Brain pericyte (primary cell): Measurements from ENCODE around the gene LRRC14B.
"Not testable (repeated sequence)": the region's sequence is repeated elsewhere in the genome, so short reads cannot be mapped to it uniquely, and the experiment has no call there.

Experiments
- DNase-seq: peaks from one replicate; pipeline ENCODE4 v3.0.0-alpha.2; 2012; ENCODE audit warnings: low read depth, low spot score

Gene LRRC14B

GRCh38 chr5:241045-241669 is 49.9 kb downstream of the LRRC14B start:
- DNase-seq = not testable (repeated sequence)

GRCh38 chr5:243683-244367 is 52.5 kb downstream of the LRRC14B start:
- DNase-seq = not testable (repeated sequence)

DNA sequence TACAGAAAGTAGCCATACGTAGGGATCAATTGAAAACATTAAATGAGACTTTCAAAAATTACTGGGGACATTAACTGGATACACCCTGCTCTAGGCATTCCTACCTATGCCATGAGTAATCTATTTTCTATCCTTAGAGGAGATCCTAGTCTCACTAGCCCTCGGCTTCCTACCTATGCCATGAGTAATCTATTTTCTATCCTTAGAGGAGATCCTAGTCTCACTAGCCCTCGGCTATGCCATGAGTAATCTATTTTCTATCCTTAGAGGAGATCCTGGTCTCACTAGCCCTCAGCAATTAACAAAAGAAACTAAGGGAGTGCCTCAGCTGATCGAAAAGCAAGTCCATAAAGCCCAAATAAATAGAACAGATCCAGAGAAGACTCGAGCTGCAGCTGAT is 54.4 kb downstream of the LRRC14B start:
- not testable (repeated sequence) for DNase-seq
